SH-SY5Y (cell line): ENCODE data around the gene RET.

Experiments
- GATA2 ChIP-seq: IDR thresholded peaks from 2 replicates; pipeline ENCODE4 v1.6.1; 2011; ENCODE audit warnings: mild to moderate bottlenecking, low read depth, low read length
- GATA3 ChIP-seq: IDR thresholded peaks from 2 replicates; pipeline ENCODE4 v1.6.1; 2011; ENCODE audit warnings: low read depth, mild to moderate bottlenecking, low read length, moderate library complexity

GRCh38 chr10:43155741-43156140 is 78.9 kb downstream of the RET start:
- no peak for TF ChIP-seq GATA2
- TF ChIP-seq GATA3 = no peak
